Chondrocyte (in vitro differentiated cells): ENCODE data around the gene AFP. TPM values are rescaled to one million over a fixed set of nuclear protein-coding genes. Genes with fewer than 3 reads are reported as not detected.

Source experiments
- DNase-seq: peaks from one replicate; pipeline ENCODE4 v3.0.0; 2021; ENCODE audit warnings: mixed read lengths, low spot score
- H3K27ac Mint-ChIP-seq: one replicate; pipeline ENCODE4 v1.8.0; 2021; ENCODE audit warnings: mild to moderate bottlenecking, moderate library complexity, mixed read lengths; ENCODE audit not compliant: unreplicated experiment
- H3K27me3 Mint-ChIP-seq: 2 replicates; pipeline ENCODE4 v1.8.0; 2021; ENCODE audit warnings: low read depth, mixed read lengths
- H3K36me3 Mint-ChIP-seq: 2 replicates; pipeline ENCODE4 v1.8.0; 2021; ENCODE audit warnings: low read depth, mixed read lengths
- H3K4me1 Mint-ChIP-seq: 2 replicates; pipeline ENCODE4 v1.8.0; 2021; ENCODE audit warnings: low read depth, mild to moderate bottlenecking, mixed read lengths
- H3K4me3 Mint-ChIP-seq: one replicate; pipeline ENCODE4 v1.8.0; 2021; ENCODE audit warnings: mild to moderate bottlenecking, moderate library complexity, mixed read lengths; ENCODE audit not compliant: unreplicated experiment
- H3K9me3 Mint-ChIP-seq: 2 replicates; pipeline ENCODE4 v1.8.0; 2021; ENCODE audit warnings: low read depth, mixed read lengths
- CTCF ChIP-seq: fragments of 200-600 bp; sonication (generic); IDR thresholded peaks from 2 replicates; pipeline ENCODE4 v1.5.0; 2021; ENCODE audit warnings: antibody characterized with exemption, mild to moderate bottlenecking, moderate library complexity
- total RNA-seq: library from RNA; stranded (reverse); gene quantifications from 3 replicates; pipeline ENCODE4 v1.2.1, GENCODE V29; 2021

The AFP gene
- total RNA-seq, 1 donor from 2014 or later: not detected

GRCh38 chr4:73438582-73439215, 2.7 kb downstream of the AFP start:
- TF ChIP-seq CTCF: no peak
- DNase-seq: no peak
- Mint-ChIP-seq H3K36me3 (no peaks in the 10 kb centered on the region), H3K4me1 (no peaks in the 10 kb centered on the region), H3K27me3 (peaks cover 46% of the 10 kb centered on the region), H3K9me3 (no peaks in the 10 kb centered on the region), H3K4me3 (no peak overlapping the region), H3K27ac (no peak overlapping the region)

GRCh38 chr4:73439445-73439844, 3.4 kb downstream of the AFP start:
- no peak for DNase-seq
- no peak overlapping the region for H3K4me3 Mint-ChIP-seq
- H3K27me3 Mint-ChIP-seq: peaks cover 44% of the 10 kb centered on the region
- no peak for TF ChIP-seq CTCF
- H3K4me1 Mint-ChIP-seq: no peaks in the 10 kb centered on the region
- H3K9me3 Mint-ChIP-seq: no peaks in the 10 kb centered on the region
- no peak overlapping the region for H3K27ac Mint-ChIP-seq
- H3K36me3 Mint-ChIP-seq: no peaks in the 10 kb centered on the region

GRCh38 chr4:73439991-73440390, 4.0 kb downstream of the AFP start:
- no peaks in the 10 kb centered on the region for H3K9me3 Mint-ChIP-seq
- no peaks in the 10 kb centered on the region for H3K36me3 Mint-ChIP-seq
- no peak for DNase-seq
- H3K4me1 Mint-ChIP-seq: no peaks in the 10 kb centered on the region
- H3K27ac Mint-ChIP-seq: no peak overlapping the region
- TF ChIP-seq CTCF: no peak
- H3K27me3 Mint-ChIP-seq: peaks cover 44% of the 10 kb centered on the region
- H3K4me3 Mint-ChIP-seq: no peak overlapping the region

- H3K4me3 Mint-ChIP-seq: no peak overlapping the region
- H3K27me3 Mint-ChIP-seq: peaks cover 44% of the 10 kb centered on the region
- TF ChIP-seq CTCF: no peak
- H3K9me3 Mint-ChIP-seq: no peaks in the 10 kb centered on the region
- no peak for DNase-seq
- H3K27ac Mint-ChIP-seq: no peak overlapping the region
- no peaks in the 10 kb centered on the region for H3K4me1 Mint-ChIP-seq
- H3K36me3 Mint-ChIP-seq: no peaks in the 10 kb centered on the region
Observed at GRCh38 chr4:73440653-73441052, 4.6 kb downstream of the AFP start.

- no peaks in the 10 kb centered on the region for H3K36me3 Mint-ChIP-seq
- H3K27ac Mint-ChIP-seq: no peak overlapping the region
- DNase-seq: no peak
- no peaks in the 10 kb centered on the region for H3K4me1 Mint-ChIP-seq
- H3K4me3 Mint-ChIP-seq: no peak overlapping the region
- H3K9me3 Mint-ChIP-seq: no peaks in the 10 kb centered on the region
- H3K27me3 Mint-ChIP-seq: peaks cover 41% of the 10 kb centered on the region
- no peak for TF ChIP-seq CTCF
Observed at GRCh38 chr4:73442275-73442674, 6.3 kb downstream of the AFP start.
